Central memory CD4-positive, alpha-beta T cell (primary cell): ENCODE data around the gene PHC2.

Source experiments
- DNase-seq: peaks from one replicate; pipeline ENCODE4 v3.0.0; 2022

PHC2 gene

DNA sequence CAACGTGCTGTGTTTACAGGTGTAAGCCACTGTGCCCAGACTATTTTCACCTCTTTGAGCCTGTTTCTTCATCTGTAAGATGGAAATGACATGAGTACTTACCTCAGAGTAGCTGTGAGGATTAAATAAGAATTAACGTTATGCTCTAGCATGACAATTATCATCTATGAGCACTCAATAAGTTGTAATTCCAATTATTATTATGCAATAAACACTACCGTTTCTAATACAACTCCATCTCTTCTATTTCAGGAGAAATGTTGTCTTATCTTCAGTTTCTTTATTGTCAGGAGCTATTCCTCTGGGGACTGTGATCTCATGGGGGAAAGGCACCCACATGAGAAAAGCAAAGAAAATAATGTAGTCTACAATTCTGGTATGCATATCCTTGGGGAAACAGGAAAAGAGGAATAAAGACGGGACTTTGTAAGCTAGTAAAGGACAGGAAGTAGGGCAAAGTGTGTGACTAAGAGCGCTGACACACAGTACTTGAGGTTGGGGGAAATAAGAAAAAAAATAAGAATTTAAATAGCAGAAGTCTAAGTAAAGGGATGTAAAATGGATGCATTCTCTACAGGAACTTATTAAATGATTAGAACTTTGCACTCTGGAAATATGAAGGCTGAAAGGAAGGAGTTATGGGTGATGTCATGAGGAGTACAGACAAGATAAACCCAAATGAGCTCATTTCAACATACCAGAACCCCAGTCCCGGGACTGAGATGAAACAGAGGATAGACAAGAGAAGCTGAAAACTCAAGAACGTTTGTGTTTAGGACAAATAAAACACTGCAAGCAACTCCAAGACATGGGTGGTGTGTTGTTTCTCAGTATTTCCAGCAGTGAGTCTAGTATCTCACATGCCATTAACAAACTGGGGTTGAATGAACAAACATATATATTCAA, 9.8 kb downstream of the PHC2 start:
- DNase-seq, result no peak

- no peak for DNase-seq
These were observed 12.1 kb downstream of the PHC2 start for GRCh38 chr1:33418811-33419210.

GRCh38 chr1:33414879-33415278, 16.0 kb downstream of the PHC2 start:
- DNase-seq, result no peak

DNA sequence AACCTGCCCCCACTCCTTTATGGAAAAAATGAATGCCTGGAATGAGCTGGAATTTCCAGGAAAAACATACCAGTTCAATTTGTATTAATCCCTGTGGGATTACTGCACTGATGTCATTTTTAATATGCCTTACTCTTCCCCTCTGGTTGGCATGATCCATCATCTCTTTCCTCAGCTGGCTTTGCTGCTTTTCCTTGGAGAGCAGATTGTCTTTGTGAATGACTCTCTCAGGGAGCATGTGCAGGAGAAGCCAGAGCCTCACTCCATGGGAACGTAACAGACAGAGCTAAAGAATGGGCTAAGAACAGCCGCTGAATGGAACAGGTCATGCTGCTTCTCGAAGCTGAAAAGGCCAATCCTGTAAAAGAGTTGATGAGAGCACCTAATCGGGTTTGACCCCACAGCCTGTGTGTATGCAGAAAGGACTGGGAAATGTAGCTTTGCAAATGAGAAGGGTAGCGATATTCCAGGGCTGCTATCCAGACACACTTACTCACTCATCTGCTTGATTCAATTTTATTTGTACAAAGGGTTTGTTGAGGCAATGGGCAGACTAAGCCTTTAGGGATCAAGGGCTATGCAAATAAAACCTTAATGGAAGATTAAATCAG, 20.7 kb downstream of the PHC2 start:
- DNase-seq, result no peak

DNA sequence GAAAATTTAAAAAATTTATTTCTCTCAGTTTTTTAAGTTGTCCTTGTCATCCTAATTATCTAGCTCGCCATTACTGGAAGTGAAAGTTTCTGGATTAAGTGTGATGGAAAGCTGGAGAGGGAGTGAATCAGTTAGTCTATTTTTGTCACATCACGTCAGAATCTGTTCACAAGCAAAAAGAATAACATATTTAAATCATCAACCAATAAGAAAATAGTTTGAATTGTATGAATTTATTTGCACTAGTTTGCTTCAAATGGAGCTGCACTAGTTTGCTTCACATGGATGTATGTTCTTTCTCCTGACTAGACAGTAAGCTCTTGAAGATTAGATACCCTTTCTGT, 22.8 kb downstream of the PHC2 start:
- no peak for DNase-seq

DNA sequence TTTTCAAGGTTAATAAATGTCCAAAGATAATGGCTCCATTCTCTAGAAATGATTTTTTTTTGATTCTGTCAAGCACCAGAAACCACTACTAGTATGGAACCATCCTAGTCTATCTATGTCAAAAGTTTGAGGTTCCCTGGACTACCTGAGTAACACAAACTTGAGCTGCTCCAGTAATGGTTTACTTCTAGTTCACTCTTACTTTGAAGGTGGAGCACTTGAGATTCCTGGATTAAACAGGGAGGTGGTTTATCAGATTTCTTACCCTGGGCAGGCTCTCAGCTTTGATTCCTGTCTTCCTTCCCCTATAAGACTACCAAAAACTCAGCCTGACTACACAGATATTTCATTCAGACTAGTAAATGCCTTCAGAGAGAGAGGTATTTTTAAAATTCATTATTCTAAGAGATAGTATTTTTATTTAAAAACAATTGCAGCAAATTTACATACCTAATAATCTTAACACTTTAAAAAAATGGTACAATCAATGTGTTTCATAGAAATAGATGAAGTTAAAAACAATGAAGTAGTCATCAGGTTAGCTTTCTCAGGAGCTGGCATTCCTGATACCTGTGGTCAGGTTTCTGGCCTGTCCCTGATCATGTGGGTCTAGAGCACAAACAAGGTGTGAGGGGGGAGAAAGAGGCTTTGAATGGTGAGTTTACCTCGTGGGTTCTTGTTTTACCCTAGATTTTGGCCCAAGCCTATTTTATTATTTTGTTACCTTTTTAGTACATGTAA, 23.4 kb downstream of the PHC2 start:
- no peak for DNase-seq

GRCh38 chr1:33402206-33402605, 28.7 kb downstream of the PHC2 start:
- DNase-seq, result no peak

- no peak for DNase-seq
These were observed 29.4 kb downstream of the PHC2 start for GRCh38 chr1:33401471-33401870.

GRCh38 chr1:33400153-33400911, 30.6 kb downstream of the PHC2 start:
- DNase-seq, result no peak

DNA sequence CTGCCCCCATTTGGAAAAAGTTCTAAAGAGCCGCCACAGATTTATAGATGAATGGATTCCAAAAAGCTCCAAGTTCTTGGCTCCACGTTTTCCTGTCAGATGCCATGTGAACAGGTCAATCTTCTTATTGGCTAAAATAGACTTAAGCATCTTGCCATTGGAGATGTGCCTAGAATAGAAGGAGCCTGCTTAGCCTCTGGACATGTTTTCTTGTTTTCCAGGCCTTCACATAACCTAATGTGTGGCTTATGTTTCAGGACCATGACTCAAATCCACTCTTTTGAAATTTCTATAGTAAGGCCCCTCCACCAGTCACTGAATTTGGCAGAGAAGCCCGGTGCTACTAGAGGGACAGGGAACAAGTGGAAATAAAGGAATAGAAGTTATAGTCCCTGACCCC, 31.5 kb downstream of the PHC2 start:
- no peak for DNase-seq

GRCh38 chr1:33397994-33398393, 32.9 kb downstream of the PHC2 start:
- no peak for DNase-seq

DNA sequence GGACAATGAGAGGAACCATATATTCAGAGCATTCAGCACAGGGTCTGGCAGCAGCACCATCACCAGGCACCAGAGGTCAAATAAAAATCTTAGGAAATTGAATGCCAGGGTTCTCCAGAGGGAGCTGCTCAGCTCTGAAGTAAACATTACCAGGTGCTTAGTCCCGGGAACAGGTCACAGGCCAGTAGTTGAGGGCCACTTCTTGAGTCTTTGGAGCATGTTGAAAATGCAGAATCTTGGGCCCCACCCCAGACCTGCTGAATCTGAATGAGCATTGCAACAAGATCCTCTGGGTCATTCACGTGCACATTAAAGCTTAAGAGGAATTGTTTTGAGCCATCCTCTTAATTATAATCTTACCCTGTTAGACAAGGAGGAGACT, 33.8 kb downstream of the PHC2 start:
- no peak for DNase-seq

DNA sequence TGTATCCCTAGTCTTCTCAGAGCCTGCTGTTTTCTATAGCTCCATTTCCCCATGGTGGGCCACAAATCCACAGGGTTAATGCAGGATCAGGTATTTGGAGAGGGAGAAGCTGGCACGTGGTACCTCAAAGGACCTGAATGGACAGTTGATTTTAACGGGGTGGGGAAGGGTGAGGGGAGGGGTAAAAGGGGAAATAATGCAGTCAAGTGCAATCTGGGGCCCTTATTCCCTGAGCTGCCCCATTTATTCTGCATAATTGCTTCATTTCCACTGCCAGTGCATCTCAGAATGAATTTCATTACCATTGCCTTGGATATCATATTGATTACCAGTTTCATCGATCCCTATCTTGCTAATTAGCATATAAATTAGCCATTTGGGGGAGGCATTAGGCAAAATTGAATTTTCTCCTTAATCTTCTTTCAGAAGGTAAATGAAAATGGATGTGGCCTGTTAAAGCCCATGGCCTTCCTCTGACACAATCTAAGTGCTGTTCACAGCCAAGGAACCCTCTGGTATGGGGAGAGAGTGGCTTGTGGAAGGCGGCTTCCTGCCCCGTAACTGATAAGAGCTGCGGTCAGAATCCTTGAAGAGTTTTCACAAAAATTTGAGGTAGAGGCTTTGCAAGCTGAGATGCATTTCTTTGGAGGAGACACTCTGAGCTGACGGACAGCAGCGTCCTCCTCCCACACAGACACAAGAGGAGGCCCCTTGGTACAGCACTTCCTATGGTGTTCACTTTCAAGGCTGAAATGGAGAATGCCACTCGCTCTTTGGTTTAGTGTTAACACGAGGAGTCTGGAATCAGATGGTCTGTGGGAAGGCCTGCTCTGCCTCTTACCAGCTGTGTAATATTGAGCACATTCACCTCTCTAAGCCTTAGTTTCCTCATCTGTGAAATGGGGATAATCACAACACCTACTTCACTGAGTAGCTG, 34.4 kb downstream of the PHC2 start:
- no peak for DNase-seq

- no peak for DNase-seq
These were observed 36.1 kb downstream of the PHC2 start for GRCh38 chr1:33394770-33395169.

DNA sequence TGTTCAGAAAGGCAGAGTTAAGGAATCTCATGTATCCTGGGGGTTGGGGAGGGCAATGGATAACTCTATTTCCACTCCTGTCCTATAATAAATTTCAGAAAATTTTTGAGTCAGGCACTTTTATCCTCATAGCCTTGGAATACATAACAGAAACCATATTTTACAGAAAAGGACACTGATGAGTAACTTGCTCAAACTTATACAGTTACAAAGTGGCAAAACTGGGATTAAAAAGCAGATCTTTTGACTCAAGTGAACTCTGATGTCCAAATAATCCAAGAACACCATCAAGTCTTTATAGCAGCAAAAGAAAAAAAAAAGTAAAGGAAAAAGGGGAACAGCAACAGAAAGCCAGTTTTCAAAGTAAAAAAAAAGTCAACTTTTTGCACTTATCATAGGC, 36.9 kb downstream of the PHC2 start:
- DNase-seq, result no peak

GRCh38 chr1:33393524-33393923, 37.4 kb downstream of the PHC2 start:
- no peak for DNase-seq

GRCh38 chr1:33392639-33393038, 38.3 kb downstream of the PHC2 start:
- no peak for DNase-seq

- no peak for DNase-seq
These were observed 38.7 kb downstream of the PHC2 start for GRCh38 chr1:33392206-33392605.

GRCh38 chr1:33391343-33392078, 39.4 kb downstream of the PHC2 start:
- no peak for DNase-seq

DNA sequence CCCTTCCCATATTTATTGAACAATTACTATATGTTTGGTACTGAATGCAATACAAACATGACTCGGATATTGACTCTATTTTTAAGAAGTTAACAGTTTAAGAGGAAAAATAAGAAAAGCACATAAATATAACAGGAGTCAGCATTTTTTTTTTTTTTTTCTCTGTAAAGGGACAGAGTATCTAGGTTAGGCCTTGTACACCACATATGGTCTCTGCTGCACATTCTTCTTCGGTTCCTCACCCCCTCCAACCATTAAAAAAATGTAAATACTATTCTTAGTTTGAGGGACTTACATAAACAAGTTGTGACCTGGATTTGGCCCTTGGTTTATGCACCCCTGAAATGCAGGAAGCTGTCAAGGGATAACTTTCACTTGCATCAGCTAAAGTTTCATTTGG, 40.4 kb downstream of the PHC2 start:
- no peak for DNase-seq
